ENCODE measurements around the gene RAE1. TPM values are rescaled to one million over a fixed set of nuclear protein-coding genes. Genes with fewer than 3 reads are reported as not detected.

Gene RAE1
- total RNA-seq = 19.9 TPM
- 10 to 100 TPM; 24.2 to 30.5 (median 25.5) TPM for polyA plus RNA-seq (ENCODE audit: insufficient read depth in 1 of 8, insufficient read length in 8 of 8, low replicate concordance in 1 of 8)
- long read RNA-seq, donor 1, partial matches to known transcripts = 0 of 5 reads
- long read RNA-seq, donor 1, other reads (novel, unspliced or antisense) = 0 of 5 reads
- long read RNA-seq, donor 2, partial matches to known transcripts = 0 of 2 reads
- long read RNA-seq, donor 2, other reads (novel, unspliced or antisense) = 0 of 2 reads
- long read RNA-seq, donor 3, transcript RAE1-203 (12 exons, 2,639 nt) = major isoform, 13 of 15 reads
- long read RNA-seq, donor 3, partial matches to known transcripts = 0 of 15 reads
- long read RNA-seq, donor 3, other reads (novel, unspliced or antisense) = 0 of 15 reads
- long read RNA-seq, donor 4, partial matches to known transcripts = 0 of 1 reads
- long read RNA-seq, donor 4, other reads (novel, unspliced or antisense) = 0 of 1 reads
- long read RNA-seq, donor 5, transcript RAE1-203 (12 exons, 2,639 nt) = major isoform, 19 of 54 reads
- long read RNA-seq, donor 5, partial matches to known transcripts = 33 of 54 reads
- long read RNA-seq, donor 5, other reads (novel, unspliced or antisense) = 0 of 54 reads
- long read RNA-seq, donor 6, transcript RAE1-203 (12 exons, 2,639 nt) = major isoform, 15 of 15 reads
- long read RNA-seq, donor 6, partial matches to known transcripts = 0 of 15 reads
- long read RNA-seq, donor 6, other reads (novel, unspliced or antisense) = 0 of 15 reads
- long read RNA-seq, donor 7, transcript RAE1-203 (12 exons, 2,639 nt) = major isoform, 11 of 18 reads
- long read RNA-seq, donor 7, partial matches to known transcripts = 6 of 18 reads
- long read RNA-seq, donor 7, other reads (novel, unspliced or antisense) = 0 of 18 reads
- long read RNA-seq, donor 8, transcript RAE1-203 (12 exons, 2,639 nt) = major isoform, 8 of 10 reads
- long read RNA-seq, donor 8, partial matches to known transcripts = 0 of 10 reads
- long read RNA-seq, donor 8, other reads (novel, unspliced or antisense) = 0 of 10 reads
- long read RNA-seq, donor 9, transcript RAE1-203 (12 exons, 2,639 nt) = major isoform, 11 of 11 reads
- long read RNA-seq, donor 9, partial matches to known transcripts = 0 of 11 reads
- long read RNA-seq, donor 9, other reads (novel, unspliced or antisense) = 0 of 11 reads
- long read RNA-seq, donor 10, transcript RAE1-203 (12 exons, 2,639 nt) = major isoform, 11 of 22 reads
- long read RNA-seq, donor 10, partial matches to known transcripts = 8 of 22 reads
- long read RNA-seq, donor 10, other reads (novel, unspliced or antisense) = 0 of 22 reads
- long read RNA-seq, donor 11, transcript RAE1-203 (12 exons, 2,639 nt) = major isoform, 16 of 17 reads
- long read RNA-seq, donor 11, partial matches to known transcripts = 0 of 17 reads
- long read RNA-seq, donor 11, other reads (novel, unspliced or antisense) = 0 of 17 reads

GRCh38 chr20:57351042-57351783 lies at the start of gene RAE1:
RAE1 (plus strand) TSS chr20:57351255; CDS start chr20:57354039, 2,784 bp downstream.
- peaks cover 2% of the 10 kb centered on the region for H3K27me3 ChIP-seq (ENCODE audit: control insufficient read depth, insufficient read depth, low read length)
- H3K9me3 ChIP-seq (replicated peaks; ENCODE audit: control insufficient read depth, low read depth, low read length) = no peaks in the 10 kb centered on the region
- peak; percentile 98 for DNase-seq
- H3K27ac ChIP-seq (ENCODE audit: low read length) = peak within 1 kb of the TSS; percentile 94
- WGBS (ENCODE audit: insufficient coverage) = under 1% methylated on average over 59 of the region's 64 CpGs
- peaks cover 10% of the 10 kb centered on the region for H3K4me1 ChIP-seq (ENCODE audit: control insufficient read depth, insufficient read depth, low read length)
- peak within 1 kb of the TSS; percentile 96 for H3K4me3 ChIP-seq (ENCODE audit: low read length)
- H3K36me3 ChIP-seq (ENCODE audit: control insufficient read depth, insufficient read depth, low read length) = peaks cover 27% of the 10 kb centered on the region

GRCh38 chr20:57306747-57307146 lies 44.3 kb upstream of the RAE1 start:
- Histone ChIP-seq H3K36me3 (ENCODE audit: control insufficient read depth, insufficient read depth, low read length) (no peaks in the 10 kb centered on the region), H3K4me3 (ENCODE audit: low read length) (no peak overlapping the region), H3K27ac (ENCODE audit: low read length) (no peak overlapping the region), H3K9me3 (replicated peaks; ENCODE audit: control insufficient read depth, low read depth, low read length) (no peaks in the 10 kb centered on the region), H3K4me1 (ENCODE audit: control insufficient read depth, insufficient read depth, low read length) (peaks cover 11% of the 10 kb centered on the region), H3K27me3 (ENCODE audit: control insufficient read depth, insufficient read depth, low read length) (peaks cover 25% of the 10 kb centered on the region)
- WGBS (ENCODE audit: insufficient coverage) = 82% methylated on average over 5 of the region's 5 CpGs
- DNase-seq = no peak

- Histone ChIP-seq H3K9me3 (replicated peaks; ENCODE audit: control insufficient read depth, low read depth, low read length) (no peaks in the 10 kb centered on the region), H3K27me3 (ENCODE audit: control insufficient read depth, insufficient read depth, low read length) (peaks cover 33% of the 10 kb centered on the region), H3K4me3 (ENCODE audit: low read length) (no peak overlapping the region), H3K4me1 (ENCODE audit: control insufficient read depth, insufficient read depth, low read length) (peaks cover 11% of the 10 kb centered on the region), H3K36me3 (ENCODE audit: control insufficient read depth, insufficient read depth, low read length) (no peaks in the 10 kb centered on the region), H3K27ac (ENCODE audit: low read length) (no peak overlapping the region)
- WGBS (ENCODE audit: insufficient coverage) = 30% methylated on average over 9 of the region's 13 CpGs
- DNase-seq = peak; percentile 49
These were observed 42.4 kb upstream of the RAE1 start for GRCh38 chr20:57308451-57309271.

GRCh38 chr20:57309544-57310115 lies 41.4 kb upstream of the RAE1 start:
- 68% methylated on average over 3 of the region's 9 CpGs for WGBS (ENCODE audit: insufficient coverage)
- DNase-seq = peak; percentile 40
- peaks cover 31% of the 10 kb centered on the region for H3K27me3 ChIP-seq (ENCODE audit: control insufficient read depth, insufficient read depth, low read length)

GRCh38 chr20:57310821-57311514 lies 40.1 kb upstream of the RAE1 start:
- Histone ChIP-seq H3K4me3 (ENCODE audit: low read length) (no peak overlapping the region), H3K9me3 (replicated peaks; ENCODE audit: control insufficient read depth, low read depth, low read length) (no peaks in the 10 kb centered on the region), H3K4me1 (ENCODE audit: control insufficient read depth, insufficient read depth, low read length) (peaks cover 13% of the 10 kb centered on the region), H3K27ac (ENCODE audit: low read length) (no peak overlapping the region), H3K27me3 (ENCODE audit: control insufficient read depth, insufficient read depth, low read length) (peaks cover 31% of the 10 kb centered on the region), H3K36me3 (ENCODE audit: control insufficient read depth, insufficient read depth, low read length) (no peaks in the 10 kb centered on the region)
- WGBS (ENCODE audit: insufficient coverage) = 88% methylated on average over 8 of the region's 11 CpGs
- DNase-seq = no peak

More at GRCh38 chr20:57309544-57310115, 41.4 kb upstream of the RAE1 start:
- Histone ChIP-seq H3K9me3 (replicated peaks; ENCODE audit: control insufficient read depth, low read depth, low read length) (no peaks in the 10 kb centered on the region), H3K27ac (ENCODE audit: low read length) (no peak overlapping the region), H3K36me3 (ENCODE audit: control insufficient read depth, insufficient read depth, low read length) (no peaks in the 10 kb centered on the region), H3K4me3 (ENCODE audit: low read length) (no peak overlapping the region), H3K4me1 (ENCODE audit: control insufficient read depth, insufficient read depth, low read length) (peaks cover 11% of the 10 kb centered on the region)

GRCh38 chr20:57312138-57312537 lies 38.9 kb upstream of the RAE1 start:
- H3K4me1 ChIP-seq (ENCODE audit: control insufficient read depth, insufficient read depth, low read length) = peaks cover 13% of the 10 kb centered on the region
- no peak overlapping the region for H3K27ac ChIP-seq (ENCODE audit: low read length)
- H3K9me3 ChIP-seq (replicated peaks; ENCODE audit: control insufficient read depth, low read depth, low read length) = no peaks in the 10 kb centered on the region
- WGBS (ENCODE audit: insufficient coverage) = 95% methylated on average over 6 of the region's 6 CpGs
- no peak overlapping the region for H3K4me3 ChIP-seq (ENCODE audit: low read length)
- H3K36me3 ChIP-seq (ENCODE audit: control insufficient read depth, insufficient read depth, low read length) = no peaks in the 10 kb centered on the region
- DNase-seq = no peak
- peaks cover 31% of the 10 kb centered on the region for H3K27me3 ChIP-seq (ENCODE audit: control insufficient read depth, insufficient read depth, low read length)

- Histone ChIP-seq H3K36me3 (ENCODE audit: control insufficient read depth, insufficient read depth, low read length) (no peaks in the 10 kb centered on the region), H3K4me3 (ENCODE audit: low read length) (no peak overlapping the region), H3K4me1 (ENCODE audit: control insufficient read depth, insufficient read depth, low read length) (peaks cover 13% of the 10 kb centered on the region), H3K27me3 (ENCODE audit: control insufficient read depth, insufficient read depth, low read length) (peaks cover 29% of the 10 kb centered on the region), H3K9me3 (replicated peaks; ENCODE audit: control insufficient read depth, low read depth, low read length) (no peaks in the 10 kb centered on the region), H3K27ac (ENCODE audit: low read length) (no peak overlapping the region)
- WGBS (ENCODE audit: insufficient coverage) = 67% methylated on average over 1 of the region's 5 CpGs
- DNase-seq = no peak
These were observed 37.8 kb upstream of the RAE1 start for GRCh38 chr20:57313230-57313629.

GRCh38 chr20:57313951-57314350 lies 37.1 kb upstream of the RAE1 start:
- Histone ChIP-seq H3K4me1 (ENCODE audit: control insufficient read depth, insufficient read depth, low read length) (peaks cover 10% of the 10 kb centered on the region), H3K27ac (ENCODE audit: low read length) (no peak overlapping the region), H3K36me3 (ENCODE audit: control insufficient read depth, insufficient read depth, low read length) (no peaks in the 10 kb centered on the region), H3K9me3 (replicated peaks; ENCODE audit: control insufficient read depth, low read depth, low read length) (no peaks in the 10 kb centered on the region), H3K27me3 (ENCODE audit: control insufficient read depth, insufficient read depth, low read length) (peaks cover 27% of the 10 kb centered on the region), H3K4me3 (ENCODE audit: low read length) (no peak overlapping the region)
- DNase-seq = no peak
- WGBS (ENCODE audit: insufficient coverage) = 94% methylated on average over 3 of the region's 5 CpGs

Data from muscle of leg (tissue), 16 donors.